ENCODE results near the gene OXLD1. TPM values are rescaled to one million over a fixed set of nuclear protein-coding genes. Genes with fewer than 3 reads are reported as not detected.
A peak's percentile ranks its signal among the peaks of the same experiment; 100 is the strongest.

OXLD1 gene
- total RNA-seq, 1 donor from 2014 or later = 18.4 TPM

DNA sequence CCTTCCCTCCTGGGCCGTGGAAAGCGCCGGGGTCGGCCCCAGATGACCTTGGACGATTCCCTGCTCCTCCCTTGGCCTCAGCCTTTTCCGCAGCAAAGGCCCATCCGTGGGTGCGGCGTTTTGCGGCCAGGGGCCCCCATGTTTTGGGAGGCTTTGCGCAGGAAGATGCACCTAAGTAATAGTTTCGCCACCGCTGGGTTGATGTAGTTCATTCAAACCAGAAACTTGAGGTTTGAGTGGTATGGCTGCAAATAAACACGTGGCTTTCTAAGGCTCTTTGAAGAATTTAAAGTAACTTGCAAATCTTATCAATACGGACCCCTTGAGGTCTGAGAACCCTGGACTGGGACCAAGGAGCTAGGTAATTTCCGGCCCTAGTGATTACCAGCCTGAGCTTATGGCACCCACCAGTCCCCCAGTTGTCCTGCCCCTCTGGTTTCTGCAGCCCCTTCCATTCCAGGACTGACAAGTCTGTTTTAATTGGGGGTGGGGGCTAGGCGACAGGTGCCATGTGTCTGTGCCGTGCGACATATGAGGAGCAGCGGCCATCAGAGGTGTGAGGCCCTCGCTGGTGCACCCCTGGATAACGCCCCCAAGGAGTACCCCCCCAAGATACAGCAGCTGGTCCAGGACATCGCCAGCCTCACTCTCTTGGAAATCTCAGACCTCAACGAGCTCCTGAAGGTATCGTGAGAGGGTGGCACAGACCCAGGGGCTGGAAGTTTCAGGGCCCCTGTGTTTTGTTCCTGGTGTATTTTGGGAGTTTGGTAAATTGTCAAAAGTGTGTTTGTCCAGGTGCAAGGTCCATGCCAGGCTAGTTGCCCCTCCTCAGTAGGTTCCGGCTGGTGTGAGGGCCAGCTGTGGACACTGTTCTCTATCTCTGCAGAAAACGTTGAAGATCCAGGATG, 37.6 kb upstream of the OXLD1 start:
- peak overlapping the region; percentile 98 for H3K4me3 ChIP-seq
- TF ChIP-seq, protein P1, sequence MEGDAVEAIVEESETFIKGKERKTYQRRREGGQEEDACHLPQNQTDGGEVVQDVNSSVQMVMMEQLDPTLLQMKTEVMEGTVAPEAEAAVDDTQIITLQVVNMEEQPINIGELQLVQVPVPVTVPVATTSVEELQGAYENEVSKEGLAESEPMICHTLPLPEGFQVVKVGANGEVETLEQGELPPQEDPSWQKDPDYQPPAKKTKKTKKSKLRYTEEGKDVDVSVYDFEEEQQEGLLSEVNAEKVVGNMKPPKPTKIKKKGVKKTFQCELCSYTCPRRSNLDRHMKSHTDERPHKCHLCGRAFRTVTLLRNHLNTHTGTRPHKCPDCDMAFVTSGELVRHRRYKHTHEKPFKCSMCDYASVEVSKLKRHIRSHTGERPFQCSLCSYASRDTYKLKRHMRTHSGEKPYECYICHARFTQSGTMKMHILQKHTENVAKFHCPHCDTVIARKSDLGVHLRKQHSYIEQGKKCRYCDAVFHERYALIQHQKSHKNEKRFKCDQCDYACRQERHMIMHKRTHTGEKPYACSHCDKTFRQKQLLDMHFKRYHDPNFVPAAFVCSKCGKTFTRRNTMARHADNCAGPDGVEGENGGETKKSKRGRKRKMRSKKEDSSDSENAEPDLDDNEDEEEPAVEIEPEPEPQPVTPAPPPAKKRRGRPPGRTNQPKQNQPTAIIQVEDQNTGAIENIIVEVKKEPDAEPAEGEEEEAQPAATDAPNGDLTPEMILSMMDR (IDR thresholded peaks at IDR 0.05; ENCODE audit: borderline replicate concordance) = no peak
- H3K4me1 ChIP-seq = peaks cover 44% of the 10 kb centered on the region
- peak overlapping the region; percentile 96 for H3K27ac ChIP-seq (replicated peaks)
- no peak for DNase-seq
- no peaks in the 10 kb centered on the region for H3K9me3 ChIP-seq (replicated peaks)
- H3K36me3 ChIP-seq = peaks cover 60% of the 10 kb centered on the region
- intact Hi-C loops (cut with micrococcal nuclease) = no loop called here
- H3K27me3 ChIP-seq (ENCODE audit: low read depth) = no peaks in the 10 kb centered on the region

DNA sequence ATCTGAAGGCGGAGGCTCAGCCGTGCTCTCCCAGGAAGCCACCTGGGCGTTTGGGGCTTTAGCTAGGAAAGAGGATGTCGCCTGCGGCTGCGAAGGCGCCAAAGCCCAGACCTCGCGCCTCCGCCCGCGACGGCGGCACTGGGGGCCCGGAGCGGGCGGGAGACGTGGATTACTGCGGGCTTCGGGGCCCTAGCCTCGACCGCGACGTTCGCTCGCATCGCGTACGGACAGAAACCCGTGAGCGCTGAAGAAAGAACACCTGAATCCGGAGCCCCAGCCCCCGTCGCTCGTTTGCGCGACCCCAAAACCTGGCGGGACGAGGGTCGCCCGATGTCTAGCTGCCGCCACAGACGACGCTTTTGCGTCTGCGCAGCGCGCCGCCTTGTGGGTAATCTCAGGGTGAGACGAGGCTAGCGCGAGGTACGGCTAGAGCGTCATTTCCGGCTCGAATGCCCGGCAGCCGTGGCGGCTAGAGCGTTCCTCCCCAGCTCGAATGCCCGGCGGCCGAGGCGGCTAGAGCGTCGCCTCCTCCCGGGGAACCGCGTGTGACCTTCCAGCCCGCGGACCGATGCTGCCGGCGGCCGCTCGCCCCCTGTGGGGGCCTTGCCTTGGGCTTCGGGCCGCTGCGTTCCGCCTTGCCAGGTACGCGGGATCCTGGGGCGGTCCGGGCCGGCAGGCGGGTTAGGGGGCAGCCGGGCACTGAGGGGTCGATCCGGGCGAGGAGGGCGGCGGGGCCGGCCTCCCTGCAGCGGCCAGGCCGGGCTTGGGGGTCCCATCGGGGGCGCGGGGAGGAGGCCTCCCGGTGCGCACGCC, 36.7 kb upstream of the OXLD1 start, which contains the start of gene MRPL12:
Gene MRPL12 (plus strand): TSS at position 434 of the 813 bp plus-strand sequence. CDS start 135 bp downstream, at position 569.
- peak within 1 kb of the TSS; percentile 98 for H3K4me3 ChIP-seq
- H3K27ac ChIP-seq (replicated peaks) = peak within 1 kb of the TSS; percentile 96
- no peaks in the 10 kb centered on the region for H3K9me3 ChIP-seq (replicated peaks)
- H3K4me1 ChIP-seq = peaks cover 44% of the 10 kb centered on the region
- peaks cover 66% of the 10 kb centered on the region for H3K36me3 ChIP-seq
- intact Hi-C loops (cut with micrococcal nuclease) = no loop called here
- no peaks in the 10 kb centered on the region for H3K27me3 ChIP-seq (ENCODE audit: low read depth)
- TF ChIP-seq, protein P1 (IDR thresholded peaks at IDR 0.05; ENCODE audit: borderline replicate concordance) = no peak
- peak; percentile 94 for DNase-seq

DNA sequence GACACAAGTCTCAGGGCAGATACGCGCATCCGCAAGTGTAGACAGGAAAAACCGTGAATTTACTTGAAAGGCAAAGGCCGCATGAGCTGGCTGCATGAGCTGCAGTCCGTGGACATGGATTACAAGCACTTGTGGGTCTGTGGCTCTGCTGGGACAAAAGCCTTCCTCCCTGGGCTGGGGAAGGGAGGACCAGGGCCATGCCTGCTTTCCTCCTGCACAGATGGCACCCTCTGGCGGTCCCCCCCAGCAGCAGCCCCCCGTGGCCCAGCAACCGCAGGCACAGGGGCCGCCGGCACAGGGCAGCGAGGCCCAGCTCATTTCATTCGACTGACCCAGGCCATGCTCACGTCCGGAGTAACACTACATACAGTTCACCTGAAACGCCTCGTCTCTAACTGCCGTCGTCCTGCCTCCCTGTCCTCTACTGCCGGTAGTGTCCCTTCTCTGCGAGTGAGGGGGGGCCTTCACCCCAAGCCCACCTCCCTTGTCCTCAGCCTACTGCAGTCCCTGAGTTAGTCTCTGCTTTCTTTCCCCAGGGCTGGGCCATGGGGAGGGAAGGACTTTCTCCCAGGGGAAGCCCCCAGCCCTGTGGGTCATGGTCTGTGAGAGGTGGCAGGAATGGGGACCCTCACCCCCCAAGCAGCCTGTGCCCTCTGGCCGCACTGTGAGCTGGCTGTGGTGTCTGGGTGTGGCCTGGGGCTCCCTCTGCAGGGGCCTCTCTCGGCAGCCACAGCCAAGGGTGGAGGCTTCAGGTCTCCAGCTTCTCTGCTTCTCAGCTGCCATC, 35.1 kb upstream of the OXLD1 start:
- intact Hi-C loops (cut with micrococcal nuclease) = no loop called here
- peak overlapping the region; percentile 19 for H3K27ac ChIP-seq (replicated peaks)
- no peaks in the 10 kb centered on the region for H3K27me3 ChIP-seq (ENCODE audit: low read depth)
- DNase-seq = no peak
- H3K9me3 ChIP-seq (replicated peaks) = no peaks in the 10 kb centered on the region
- peaks cover 61% of the 10 kb centered on the region for H3K4me1 ChIP-seq
- TF ChIP-seq, protein P1 (IDR thresholded peaks at IDR 0.05; ENCODE audit: borderline replicate concordance) = no peak
- peaks cover 65% of the 10 kb centered on the region for H3K36me3 ChIP-seq
- H3K4me3 ChIP-seq = peak overlapping the region; percentile 98

DNA sequence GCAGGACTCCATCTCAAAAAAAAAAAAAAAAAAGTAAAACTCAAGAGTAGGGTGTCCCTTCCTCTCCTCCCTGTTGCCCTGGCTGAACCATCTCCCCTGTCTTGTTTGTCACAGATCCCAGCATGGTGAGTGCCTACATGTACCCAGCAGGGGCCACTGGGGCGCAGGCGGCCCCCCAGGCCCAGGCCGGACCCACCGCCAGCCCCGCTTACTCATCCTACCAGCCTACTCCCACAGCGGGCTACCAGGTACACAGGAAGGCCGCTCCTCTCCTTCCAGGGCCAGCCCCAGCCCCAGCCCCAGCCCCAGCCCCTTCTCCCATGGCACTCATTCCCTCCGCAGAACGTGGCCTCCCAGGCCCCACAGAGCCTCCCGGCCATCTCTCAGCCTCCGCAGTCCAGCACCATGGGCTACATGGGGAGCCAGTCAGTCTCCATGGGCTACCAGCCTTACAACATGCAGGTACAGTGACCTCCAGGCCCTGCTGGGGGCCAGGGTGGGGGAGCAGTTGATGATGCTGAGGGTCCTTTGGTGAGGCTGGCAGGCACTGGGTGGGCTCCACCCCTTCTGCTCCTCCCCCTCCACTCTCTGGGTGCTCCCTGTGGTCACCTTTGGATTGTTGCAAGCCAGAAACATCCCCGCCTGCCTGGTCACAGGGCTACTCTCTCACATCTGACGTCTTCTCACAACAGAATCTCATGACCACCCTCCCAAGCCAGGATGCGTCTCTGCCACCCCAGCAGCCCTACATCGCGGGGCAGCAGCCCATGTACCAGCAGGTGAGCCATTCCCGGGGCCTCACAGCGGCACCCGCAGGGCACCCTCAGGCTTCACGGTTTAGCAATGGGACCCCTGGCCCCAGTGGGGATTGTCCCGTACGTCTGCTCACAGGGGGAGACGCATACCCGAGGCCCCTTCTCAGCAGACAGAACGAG, 34.2 kb upstream of the OXLD1 start:
- Histone ChIP-seq H3K27ac (replicated peaks) (no peak overlapping the region), H3K9me3 (replicated peaks) (no peaks in the 10 kb centered on the region), H3K4me1 (peaks cover 64% of the 10 kb centered on the region), H3K4me3 (no peak overlapping the region), H3K36me3 (peaks cover 65% of the 10 kb centered on the region), H3K27me3 (ENCODE audit: low read depth) (no peaks in the 10 kb centered on the region)
- DNase-seq = no peak
- TF ChIP-seq, protein P1 (IDR thresholded peaks at IDR 0.05; ENCODE audit: borderline replicate concordance) = no peak
- intact Hi-C loops (cut with micrococcal nuclease) = no loop called here

All from left ventricle myocardium inferior (tissue), 1 donor.